ENCODE measurements around the gene DLX5.

The DLX5 gene

DNA sequence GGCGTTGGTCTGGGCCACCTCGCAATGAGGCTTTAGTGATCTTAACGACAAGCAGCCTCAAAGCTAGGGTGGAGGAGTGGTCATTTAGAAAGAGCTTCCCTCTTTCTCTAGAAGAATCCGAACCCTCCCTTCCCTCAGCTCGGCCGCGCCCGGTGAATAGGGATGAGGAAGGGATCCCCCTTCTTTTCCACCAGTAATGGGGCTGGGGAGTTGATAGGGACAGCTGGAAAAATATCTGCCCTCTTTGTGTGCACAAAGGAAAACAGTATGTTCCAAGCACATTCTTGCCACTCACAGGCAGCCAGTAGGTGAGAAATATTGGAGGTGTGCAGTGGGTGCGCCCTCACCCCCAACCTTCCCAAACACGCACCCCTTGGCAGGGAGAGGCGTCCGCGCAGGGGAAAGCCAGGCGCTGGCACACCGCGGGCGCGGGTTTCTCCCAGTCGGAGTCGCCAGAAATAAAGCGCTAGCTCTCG, 6.5 kb downstream of the DLX5 start:
- no peak for DNase-seq (ENCODE audit: low read depth in 2 of 2)

DNA sequence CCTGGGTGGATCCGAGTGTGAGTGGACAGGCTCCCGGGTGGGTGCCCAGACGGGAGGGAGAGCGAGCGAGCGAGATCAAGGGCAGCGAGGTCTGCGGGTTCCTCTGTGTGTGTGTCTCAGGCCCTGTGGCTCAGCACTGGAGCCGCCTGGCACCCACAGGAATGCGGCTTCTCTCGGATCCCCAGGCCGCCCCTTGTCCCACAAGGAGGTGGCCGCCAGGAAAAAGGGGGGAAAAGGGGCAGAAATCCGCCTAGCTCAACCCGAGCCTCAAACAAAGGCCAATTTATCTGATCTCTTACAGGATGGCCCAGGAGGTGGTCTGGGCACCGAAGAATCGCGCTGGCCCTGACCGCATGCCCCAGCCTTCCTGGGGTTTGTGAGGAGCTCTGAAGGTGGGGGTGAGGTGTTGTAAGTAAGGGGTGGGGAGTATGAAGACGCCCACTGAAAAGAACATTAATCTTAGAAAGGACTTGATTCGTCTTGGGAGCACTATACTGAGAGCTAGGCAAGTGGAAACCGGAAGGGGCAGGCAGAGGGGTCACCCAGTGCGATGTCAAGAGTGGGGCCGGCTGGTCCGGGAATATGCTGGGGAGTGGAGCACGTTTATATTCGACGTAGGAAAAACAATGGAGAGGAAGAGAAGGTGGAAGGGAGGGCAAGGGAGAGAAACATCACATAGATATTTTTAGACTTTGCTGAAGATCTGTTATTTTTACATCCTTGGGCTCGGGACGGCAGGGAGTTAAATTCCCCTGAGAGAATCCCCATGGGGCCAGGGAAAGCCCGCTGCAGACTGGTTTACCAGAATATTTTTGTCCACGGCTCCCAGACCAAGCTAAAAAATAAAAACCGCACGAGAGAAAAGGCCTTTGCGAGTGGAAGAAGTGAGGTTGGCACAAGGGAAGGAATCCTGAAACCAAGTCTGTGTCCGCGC, 7.2 kb downstream of the DLX5 start:
- DNase-seq (ENCODE audit: low read depth in 2 of 2) = no peak

DNA sequence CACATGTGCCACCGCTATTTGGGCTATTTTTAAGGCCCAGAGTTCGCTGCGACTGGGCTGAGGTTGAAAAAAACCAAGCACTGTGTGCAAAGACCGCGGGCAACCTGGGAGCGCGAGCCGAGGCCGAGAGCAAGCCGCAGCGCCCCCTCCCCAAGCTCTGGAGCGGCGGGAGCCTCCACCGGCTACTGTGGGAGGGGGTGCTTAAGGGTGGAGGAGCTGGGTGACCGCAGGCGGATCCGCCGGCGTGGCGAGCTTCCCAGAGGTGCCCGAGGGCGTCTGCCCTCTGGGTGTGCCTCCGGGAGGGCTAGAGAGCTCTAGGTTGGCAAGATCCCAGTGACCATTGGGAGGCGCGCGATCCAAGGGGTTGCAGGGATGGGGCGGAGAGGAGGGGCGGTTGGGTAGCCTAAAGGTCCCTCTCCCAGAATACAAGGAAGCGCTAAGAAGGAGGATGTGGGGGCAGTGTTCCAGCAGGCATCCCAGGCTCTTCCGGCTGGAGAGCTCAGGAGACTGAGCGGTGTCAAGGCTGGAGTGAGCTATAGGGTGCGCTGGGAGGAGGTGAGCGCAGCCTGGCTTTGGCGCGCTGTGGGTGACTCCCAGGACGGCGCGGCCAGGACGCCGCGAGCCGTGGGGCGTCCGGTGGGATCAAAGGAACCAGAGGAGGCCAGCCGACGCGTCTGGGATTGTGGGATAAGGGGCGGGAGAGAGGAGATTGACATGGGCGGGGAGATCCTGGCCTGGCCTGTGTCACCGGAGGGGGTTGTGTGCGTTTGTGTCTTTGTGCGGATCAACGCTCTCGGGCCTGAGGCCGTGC, 8.0 kb downstream of the DLX5 start:
- DNase-seq (ENCODE audit: low read depth in 2 of 2) = no peak

DNA sequence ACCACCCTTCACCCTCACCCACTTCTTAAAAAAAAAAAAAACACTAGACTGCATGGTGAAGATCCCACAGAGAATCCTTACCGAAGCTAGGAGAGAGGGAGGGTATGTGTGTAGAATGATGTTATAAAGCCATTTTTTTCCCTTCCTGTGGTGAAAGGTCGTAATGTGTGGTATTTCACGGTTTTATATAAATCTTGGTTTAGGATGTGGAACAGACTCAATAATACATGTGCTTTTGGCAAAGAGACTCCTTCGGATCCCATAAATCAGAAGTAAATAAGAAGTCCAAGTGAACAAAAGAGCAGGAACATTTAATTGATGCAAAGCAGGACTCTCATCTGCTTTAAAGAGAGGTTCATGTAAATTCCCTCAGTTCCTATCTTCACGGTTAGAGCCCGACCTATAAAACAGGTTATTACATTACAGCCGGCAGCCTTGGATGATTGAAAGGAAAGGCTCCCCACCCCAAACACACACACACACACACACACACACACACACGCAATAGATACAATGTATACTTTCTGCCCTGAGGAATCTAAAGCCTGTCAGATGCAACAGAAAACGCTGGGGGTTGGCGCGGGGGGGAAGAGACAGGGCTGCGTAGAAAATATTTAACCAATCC, 8.8 kb downstream of the DLX5 start:
- no peak for DNase-seq (ENCODE audit: low read depth in 2 of 2)

DNA sequence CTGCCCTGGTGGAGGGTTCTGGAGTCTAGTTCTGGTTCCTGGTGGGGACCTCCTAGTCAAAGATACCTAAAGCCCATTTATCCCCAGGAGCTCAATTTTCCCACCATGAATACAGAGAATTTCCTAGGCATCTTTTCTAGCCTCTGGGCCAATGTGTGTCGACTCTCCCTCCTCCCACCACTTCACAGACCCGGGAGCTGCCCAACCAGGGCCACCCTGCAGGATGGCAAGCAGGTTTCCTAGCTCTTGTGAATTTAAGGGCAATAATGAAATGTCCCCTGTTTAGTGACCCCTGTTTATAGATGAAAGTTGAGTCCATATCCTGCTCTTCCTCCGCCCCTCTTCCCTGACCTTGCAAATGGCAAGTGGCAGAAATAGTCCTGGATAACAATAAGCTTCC, 9.4 kb downstream of the DLX5 start:
- DNase-seq (ENCODE audit: low read depth in 2 of 2) = no peak

DNA sequence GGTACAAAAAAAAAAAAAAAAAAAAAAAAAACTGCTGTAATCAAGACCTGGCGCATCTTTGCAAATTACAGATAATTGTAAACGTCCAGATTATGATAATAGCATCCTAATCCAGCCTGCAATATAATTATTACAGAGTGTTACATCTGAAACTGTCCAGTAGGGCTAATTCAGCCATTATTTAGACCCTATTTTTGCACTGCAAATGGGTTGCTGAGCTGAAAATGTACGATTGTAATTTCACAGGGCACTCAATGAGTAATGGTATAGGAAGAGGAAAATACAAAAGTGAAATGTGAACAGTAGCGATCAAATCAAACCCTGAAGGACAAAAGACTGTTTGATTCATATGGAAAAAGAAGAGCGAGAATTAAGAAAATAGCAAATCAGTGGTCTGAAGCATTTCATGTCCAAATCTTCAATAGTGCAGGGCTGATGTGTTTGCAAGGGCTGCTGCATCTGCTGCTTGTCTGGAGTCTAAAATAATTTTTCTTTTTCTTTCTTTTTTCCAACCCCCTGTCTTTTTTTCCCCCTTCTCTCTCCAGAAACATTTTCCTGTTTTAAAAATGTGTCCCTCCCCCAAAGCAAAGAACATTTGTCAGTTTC, 10.4 kb downstream of the DLX5 start:
- DNase-seq (ENCODE audit: low read depth in 2 of 2) = no peak

DNA sequence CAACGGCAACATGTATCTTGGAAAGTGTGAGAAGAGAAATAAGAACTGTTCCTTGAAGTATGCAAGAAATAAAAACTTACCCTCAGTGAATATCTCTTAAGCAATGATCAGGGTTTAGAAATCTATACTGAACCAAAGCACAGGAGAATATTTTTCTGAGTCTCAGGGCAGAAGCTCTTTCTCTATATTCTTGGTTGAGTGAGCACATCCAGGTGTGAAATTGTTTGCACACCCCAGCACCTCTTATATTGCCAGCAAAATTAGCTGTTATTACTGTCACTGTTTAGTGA, 10.8 kb downstream of the DLX5 start:
- DNase-seq (ENCODE audit: low read depth in 2 of 2) = no peak

DNA sequence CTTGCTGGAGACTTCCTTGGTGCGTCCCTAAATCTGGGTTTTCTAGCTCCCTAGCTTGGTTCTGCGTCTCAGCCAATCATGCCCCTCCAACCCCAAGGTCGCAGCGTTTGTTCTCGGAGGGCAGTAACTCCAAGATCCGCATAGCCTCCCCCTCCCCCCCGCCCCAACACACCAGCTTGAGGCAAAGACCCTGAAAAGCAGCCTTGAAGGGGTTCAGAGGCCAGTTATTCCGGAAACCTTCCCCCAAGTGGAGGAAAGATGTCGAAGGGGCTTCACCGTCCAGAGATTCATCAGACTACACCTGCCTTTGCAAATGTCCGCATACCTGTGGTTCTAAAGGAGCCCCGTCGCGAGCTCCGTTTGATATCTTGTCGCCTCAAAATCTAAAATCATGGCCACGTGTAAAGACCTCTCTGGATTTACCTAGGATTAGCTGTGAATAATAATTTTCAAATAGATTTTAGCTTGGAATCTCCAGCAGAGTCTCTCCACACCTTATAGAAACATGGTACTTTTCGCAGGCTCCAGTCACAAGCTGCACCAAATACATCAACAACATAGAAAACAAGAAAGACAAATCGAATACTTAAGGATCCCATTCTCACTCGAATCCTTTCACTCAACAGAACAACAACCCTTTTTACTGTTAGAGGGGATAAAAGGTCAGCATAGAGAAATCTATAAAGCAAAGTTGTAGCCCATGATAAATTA, 11.3 kb downstream of the DLX5 start:
- DNase-seq (ENCODE audit: low read depth in 2 of 2) = no peak

DNA sequence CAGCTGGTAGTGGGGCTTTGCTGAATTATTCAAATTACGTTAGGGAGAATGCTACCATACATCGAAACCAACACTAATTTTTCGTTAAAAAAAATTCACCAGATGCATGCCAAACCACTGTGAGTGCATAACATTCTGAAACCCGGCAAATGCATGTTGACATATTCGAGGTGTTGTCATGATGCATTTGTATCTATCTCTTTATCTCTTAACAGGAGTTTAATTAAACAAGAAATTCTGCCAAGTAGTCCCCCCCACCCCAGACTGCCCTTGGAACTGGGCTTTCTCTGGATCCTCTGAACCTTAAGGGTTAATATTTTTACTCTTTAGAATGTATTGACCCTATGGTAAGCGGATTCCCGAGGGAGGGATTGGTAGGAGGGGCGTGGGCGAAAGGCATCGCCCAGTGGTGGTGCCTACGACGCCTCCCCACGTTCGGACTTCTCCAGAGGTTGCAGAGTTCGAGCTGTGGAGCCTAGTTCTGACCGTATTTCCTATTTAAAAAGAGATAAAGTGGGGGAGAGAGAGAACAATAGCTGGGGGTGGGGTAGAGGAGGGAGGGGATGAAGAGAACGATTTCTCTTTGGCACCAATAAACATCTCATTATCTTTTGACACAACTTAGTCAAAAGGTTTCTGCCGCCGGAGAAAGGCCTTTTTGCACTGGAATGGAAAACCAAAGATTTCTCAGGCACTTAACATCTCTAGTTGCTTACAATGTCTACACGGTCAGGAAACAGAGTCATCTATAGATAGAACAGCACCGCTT, 12.1 kb downstream of the DLX5 start:
- no peak for DNase-seq (ENCODE audit: low read depth in 2 of 2)

DNA sequence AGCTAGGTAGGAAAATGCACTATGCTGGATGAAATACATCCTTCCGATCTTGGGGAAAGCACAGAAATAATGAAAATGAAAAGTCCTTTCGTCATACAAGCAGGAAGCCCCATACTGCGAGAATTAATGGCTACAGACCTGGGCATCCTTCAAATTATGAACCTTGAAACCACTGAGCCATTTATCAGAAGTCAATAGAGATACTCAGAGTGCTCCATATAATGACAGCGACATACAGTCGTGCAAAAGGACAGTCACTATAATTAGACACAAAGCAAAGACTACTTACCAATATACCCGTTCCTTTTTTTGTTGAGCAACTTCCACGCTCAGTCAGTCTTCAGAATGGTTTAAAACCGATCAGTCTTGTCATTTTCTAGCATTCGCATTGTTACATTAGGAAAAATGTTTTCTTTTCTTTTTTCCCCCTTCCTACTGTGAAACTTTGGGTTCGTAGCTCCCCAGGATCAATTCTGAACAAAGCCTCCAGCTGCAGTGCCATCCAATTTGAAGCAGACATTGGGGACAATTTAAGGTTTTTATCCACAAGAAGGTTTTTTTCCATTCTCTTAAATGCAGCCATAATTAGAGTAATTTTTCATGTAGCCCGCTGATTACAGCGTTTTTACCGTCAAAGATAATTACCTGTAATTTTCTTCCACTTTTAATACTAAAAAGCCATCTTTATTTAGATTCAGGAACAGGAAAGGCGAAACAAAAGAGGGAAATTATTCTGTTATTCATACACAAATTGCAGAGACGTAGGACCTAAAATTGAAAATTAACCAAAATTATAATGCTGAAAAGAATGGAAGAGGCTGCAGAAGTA, 12.9 kb downstream of the DLX5 start:
- DNase-seq (ENCODE audit: low read depth in 2 of 2) = no peak

DNA sequence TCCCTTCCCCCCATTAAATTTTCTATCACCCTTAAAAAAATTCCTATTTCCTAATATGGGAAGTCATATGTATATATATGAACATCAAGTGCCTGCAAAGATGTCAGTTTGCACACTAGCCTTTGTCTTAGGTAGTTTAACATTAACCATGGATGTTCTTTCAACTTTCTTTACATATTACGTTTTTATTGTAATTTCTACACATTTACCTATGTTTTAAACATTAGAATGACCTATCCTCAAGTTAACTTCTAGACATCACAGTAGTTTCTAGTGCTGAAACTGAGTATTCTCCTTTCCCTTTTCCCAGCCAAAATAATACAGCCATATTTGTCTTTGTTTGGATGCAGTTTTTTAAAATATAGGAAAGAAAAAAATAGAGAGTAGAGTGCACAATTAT, 13.5 kb downstream of the DLX5 start:
- no peak for DNase-seq (ENCODE audit: low read depth in 2 of 2)

DNA sequence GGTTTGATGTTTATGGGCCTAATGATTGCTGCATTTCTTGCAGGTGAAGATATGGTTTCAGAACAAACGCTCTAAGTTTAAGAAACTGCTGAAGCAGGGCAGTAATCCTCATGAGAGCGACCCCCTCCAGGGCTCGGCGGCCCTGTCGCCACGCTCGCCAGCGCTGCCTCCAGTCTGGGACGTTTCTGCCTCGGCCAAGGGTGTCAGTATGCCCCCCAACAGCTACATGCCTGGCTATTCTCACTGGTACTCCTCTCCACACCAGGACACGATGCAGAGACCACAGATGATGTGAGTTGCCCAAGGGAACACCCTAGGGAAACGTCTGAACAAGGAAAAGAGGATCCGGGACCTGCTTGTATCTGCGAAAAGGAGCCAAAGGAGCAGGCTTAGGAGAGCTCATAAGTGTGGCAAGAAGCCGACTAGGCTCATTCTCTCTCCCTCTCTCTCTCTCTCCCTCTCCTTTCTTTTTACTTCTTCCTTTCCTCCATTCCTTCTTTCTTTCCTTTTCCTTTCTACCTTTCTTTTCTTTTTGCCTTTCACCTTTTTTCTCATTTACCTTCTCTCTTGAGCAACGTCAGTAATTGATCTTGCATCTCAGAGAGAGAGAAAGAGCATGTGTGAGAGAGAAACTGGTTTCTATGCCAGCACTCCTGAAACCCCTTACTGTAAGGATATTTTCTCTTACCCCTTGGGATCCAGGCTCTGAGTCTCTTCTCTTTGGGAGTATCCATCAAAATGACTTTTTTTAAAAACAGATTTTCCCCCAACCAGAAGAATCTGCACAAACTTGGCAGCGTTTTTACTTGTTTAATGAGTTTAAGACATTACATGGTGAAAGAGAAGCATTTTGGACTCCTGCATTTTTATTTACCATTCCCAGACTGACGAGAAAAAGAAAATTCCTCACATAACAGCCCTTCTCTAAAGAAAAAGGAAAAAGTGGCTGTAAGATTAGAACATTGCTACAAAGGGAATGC, 14.6 kb downstream of the DLX5 start:
- DNase-seq (ENCODE audit: low read depth in 2 of 2) = no peak

DNA sequence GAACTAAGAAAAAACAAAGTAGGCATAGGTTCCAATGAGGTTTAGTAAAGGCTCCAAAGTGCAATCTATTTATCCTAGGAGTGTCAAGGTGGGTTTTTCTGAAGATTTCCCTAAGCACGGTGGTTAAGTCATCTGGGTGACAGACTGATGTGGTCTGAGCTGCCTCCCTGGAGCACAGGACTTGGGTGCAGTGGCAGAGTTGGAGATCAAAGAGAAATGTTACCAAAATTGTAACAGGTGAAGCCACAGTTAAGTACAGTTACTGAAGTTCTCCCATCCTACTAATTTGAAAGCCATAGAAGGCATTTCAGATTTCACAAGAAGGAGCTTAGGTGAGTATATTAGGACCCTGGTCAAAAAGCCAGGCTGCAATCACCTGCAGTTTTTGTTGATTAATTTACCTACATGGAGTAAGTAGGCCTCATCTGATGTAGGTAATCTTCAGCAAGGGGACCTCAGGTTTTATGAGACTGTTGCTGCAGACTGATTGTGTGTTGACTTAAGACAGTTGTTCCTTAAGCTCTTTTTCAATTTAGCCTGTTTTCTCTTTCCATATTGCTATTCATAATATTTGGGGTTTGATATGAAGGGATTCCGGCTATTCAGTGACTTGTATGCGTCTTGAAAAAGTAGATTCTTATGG, 16.2 kb downstream of the DLX5 start:
- no peak for DNase-seq (ENCODE audit: low read depth in 2 of 2)

DNA sequence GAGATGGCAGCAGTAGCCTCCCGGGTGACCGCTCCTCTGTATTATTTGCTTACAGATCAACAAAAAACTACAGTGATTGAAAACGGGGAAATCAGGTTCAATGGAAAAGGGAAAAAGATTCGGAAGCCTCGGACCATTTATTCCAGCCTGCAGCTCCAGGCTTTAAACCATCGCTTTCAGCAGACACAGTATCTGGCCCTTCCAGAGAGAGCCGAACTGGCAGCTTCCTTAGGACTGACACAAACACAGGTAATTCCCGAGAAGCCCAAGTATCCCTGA, 17.1 kb downstream of the DLX5 start:
- DNase-seq (ENCODE audit: low read depth in 2 of 2) = no peak

DNA sequence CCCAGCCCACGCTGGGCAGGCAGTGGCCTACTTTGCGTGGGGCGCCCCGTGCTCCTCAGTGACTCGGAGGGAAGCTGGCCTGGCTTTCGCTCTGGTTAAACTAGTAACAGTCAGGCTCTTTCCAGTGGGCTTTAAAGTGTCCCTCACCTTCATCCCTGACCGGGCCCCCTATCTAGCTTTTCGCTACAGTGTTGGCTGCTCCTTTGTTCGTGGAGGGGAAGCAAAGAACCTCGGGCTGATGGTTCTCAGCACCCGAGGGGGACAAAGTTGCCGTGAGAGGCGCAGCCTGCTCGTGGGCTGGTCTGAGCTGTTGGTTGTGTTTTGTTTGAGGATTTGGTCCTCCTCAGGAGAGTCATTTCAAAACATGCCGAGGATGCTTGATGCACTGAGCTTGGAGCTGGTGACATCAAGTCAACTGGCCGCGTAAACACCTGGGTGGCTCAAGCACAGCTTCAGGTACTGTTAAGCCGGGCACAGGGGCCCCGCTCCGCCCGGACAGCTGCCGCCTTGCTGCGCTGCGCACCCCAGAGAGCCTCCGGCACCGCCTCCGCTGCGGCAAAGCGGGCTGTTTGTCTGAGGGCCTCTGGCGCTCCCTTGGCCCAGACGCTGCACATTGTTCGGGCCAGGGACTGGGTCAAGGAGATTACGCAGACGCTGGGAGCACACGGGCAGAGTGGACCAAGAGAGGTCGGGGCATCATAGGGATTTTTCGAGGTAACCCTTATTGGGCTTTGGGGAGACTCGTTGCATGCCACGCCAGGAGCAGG, 17.6 kb downstream of the DLX5 start:
- no peak for DNase-seq (ENCODE audit: low read depth in 2 of 2)

DNA sequence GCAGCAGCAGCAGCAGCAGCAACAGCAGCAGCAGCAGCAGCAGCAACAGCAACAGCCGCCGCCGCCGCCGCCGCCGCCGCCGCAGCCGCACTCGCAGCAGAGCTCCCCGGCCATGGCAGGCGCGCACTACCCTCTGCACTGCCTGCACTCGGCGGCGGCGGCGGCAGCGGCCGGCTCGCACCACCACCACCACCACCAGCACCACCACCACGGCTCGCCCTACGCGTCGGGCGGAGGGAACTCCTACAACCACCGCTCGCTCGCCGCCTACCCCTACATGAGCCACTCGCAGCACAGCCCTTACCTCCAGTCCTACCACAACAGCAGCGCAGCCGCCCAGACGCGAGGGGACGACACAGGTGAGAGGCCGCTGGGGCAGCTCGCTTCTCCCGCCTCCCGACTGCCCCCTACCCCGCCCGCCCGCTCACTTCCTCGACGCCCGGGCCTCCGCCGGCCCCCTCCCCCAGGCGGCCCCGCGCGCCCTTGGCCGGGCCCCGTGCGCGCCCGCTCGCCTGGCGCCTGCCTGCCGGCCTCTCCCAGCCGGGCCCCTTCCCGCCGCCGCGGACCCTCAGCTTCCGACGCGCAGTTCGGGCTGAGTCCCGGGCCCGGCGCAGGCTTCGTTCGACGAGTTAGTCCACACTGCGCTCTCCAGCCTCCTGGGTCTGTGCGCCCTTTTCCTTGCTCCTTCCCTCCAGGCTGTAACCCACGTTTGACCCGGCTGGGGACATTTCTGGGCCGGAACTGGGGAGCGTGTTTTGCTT, 18.4 kb downstream of the DLX5 start:
- no peak for DNase-seq (ENCODE audit: low read depth in 2 of 2)
